ENCODE data around the gene PPEF1.

- no peak for TF ChIP-seq CTCF (conservative IDR thresholded peaks at IDR 0.05; ENCODE audit: low read depth, low read length)
- TF ChIP-seq RAD21 (IDR thresholded peaks at IDR 0.05; ENCODE audit: low read length): no peak
- no peak for TF ChIP-seq POLR2A (IDR thresholded peaks at IDR 0.05; ENCODE audit: low read depth, low read length)
- TF ChIP-seq RCOR1 (IDR thresholded peaks at IDR 0.05; ENCODE audit: insufficient replicate concordance, low read length): no peak
- no peak for TF ChIP-seq SMC3 (IDR thresholded peaks at IDR 0.05; ENCODE audit: low read depth, low read length)
Measured at GRCh38 chrX:18698737-18699650, 8.5 kb upstream of the PPEF1 start.
